Activated CD8-positive, alpha-beta T cell treated with anti-CD3 and anti-CD28 coated beads for 36 hours (primary cell): ENCODE measurements around the gene NBL1. TPM values are rescaled to one million over a fixed set of nuclear protein-coding genes. Genes with fewer than 3 reads are reported as not detected.
A peak's percentile ranks its signal among the peaks of the same experiment; 100 is the strongest.

ENCODE experiments used
- ATAC-seq: fragments of 200-7000 bp; cut with Tn5 transposase; one replicate; pipeline ENCODE4 v1.10.0; 2021; ENCODE audit warnings: mild to moderate bottlenecking, moderate library complexity
- CTCF ChIA-PET: fragments of 350-600 bp; sonication (Branson Sonifier 250); formaldehyde crosslinking; loops from one replicate; lab custom pipeline; 2021; ENCODE audit warnings: antibody characterized with exemption; lab: Charles Lee
- POLR2A ChIA-PET: fragments of 350-600 bp; sonication (Branson Sonifier 250); formaldehyde crosslinking; loops from one replicate; lab custom pipeline; 2021; ENCODE audit warnings: antibody characterized with exemption; lab: Charles Lee
- DNase-seq: peaks from one replicate; pipeline ENCODE4 v3.0.0-alpha.2; 2020
- H3K27ac Mint-ChIP-seq: one replicate; pipeline ENCODE4 v1.8.0; 2021; ENCODE audit warnings: mild to moderate bottlenecking, mixed read lengths
- H3K27me3 Mint-ChIP-seq: one replicate; pipeline ENCODE4 v1.8.0; 2021; ENCODE audit warnings: mixed read lengths
- H3K36me3 Mint-ChIP-seq: one replicate; pipeline ENCODE4 v1.8.0; 2021; ENCODE audit warnings: low read depth, mixed read lengths
- H3K4me1 Mint-ChIP-seq: one replicate; pipeline ENCODE4 v1.8.0; 2021; ENCODE audit warnings: low read depth, mixed read lengths
- H3K4me3 Mint-ChIP-seq: one replicate; pipeline ENCODE4 v1.8.0; 2021; ENCODE audit warnings: mild to moderate bottlenecking, moderate library complexity, mixed read lengths
- H3K9me3 Mint-ChIP-seq: one replicate; pipeline ENCODE4 v1.8.0; 2021; ENCODE audit warnings: mixed read lengths
- intact Hi-C: fragments of 100-400 bp; cut with micrococcal nuclease; formaldehyde crosslinking; loops from one replicate; pipeline ENCODE4 v1.10.0; 2022
- total RNA-seq, 2 experiments: library from RNA; stranded (reverse); gene quantifications; one replicate each; pipeline ENCODE4 v1.2.3, GENCODE V29; 2021
- TF ChIP-seq, protein P1 (sequence below): fragments of 200-600 bp; IDR thresholded peaks from one replicate; pipeline ENCODE4 v1.8.0; 2022; ENCODE audit warnings: antibody characterized with exemption, mild to moderate bottlenecking

The NBL1 gene
- total RNA-seq, 2 experiments from 2014 or later: 27.0 to 27.6 TPM

- DNase-seq: peak; percentile 51
- intact Hi-C loops: loop anchor here (5.0 kb wide), 1 partner anchor 51 kb away; a partner anchor contains a TSS
- CTCF ChIA-PET: interaction anchor here (0.7 to 2.0 kb wide), 5 partner anchors 12 to 274 kb away, joined by 3 to 8 read pairs (median 3); no protein-coding TSS in a partner anchor
- no peak for ATAC-seq
- H3K9me3 Mint-ChIP-seq: no peaks in the 10 kb centered on the region
- no peak overlapping the region for H3K27ac Mint-ChIP-seq
- TF ChIP-seq, protein P1, sequence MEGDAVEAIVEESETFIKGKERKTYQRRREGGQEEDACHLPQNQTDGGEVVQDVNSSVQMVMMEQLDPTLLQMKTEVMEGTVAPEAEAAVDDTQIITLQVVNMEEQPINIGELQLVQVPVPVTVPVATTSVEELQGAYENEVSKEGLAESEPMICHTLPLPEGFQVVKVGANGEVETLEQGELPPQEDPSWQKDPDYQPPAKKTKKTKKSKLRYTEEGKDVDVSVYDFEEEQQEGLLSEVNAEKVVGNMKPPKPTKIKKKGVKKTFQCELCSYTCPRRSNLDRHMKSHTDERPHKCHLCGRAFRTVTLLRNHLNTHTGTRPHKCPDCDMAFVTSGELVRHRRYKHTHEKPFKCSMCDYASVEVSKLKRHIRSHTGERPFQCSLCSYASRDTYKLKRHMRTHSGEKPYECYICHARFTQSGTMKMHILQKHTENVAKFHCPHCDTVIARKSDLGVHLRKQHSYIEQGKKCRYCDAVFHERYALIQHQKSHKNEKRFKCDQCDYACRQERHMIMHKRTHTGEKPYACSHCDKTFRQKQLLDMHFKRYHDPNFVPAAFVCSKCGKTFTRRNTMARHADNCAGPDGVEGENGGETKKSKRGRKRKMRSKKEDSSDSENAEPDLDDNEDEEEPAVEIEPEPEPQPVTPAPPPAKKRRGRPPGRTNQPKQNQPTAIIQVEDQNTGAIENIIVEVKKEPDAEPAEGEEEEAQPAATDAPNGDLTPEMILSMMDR: no peak
- H3K4me1 Mint-ChIP-seq: peaks cover 27% of the 10 kb centered on the region
- H3K27me3 Mint-ChIP-seq: no peaks in the 10 kb centered on the region
- H3K4me3 Mint-ChIP-seq: no peak overlapping the region
- no peaks in the 10 kb centered on the region for H3K36me3 Mint-ChIP-seq
- POLR2A ChIA-PET: no interaction called here
These were observed 4.6 kb downstream of the NBL1 start for GRCh38 chr1:19648689-19649088.

- DNase-seq: no peak
- no peak overlapping the region for H3K4me3 Mint-ChIP-seq
- peaks cover 29% of the 10 kb centered on the region for H3K4me1 Mint-ChIP-seq
- ATAC-seq: no peak
- POLR2A ChIA-PET: interaction anchor here (0.9 to 1.0 kb wide), 2 partner anchors 53 to 163 kb away, joined by 4 to 5 read pairs; a partner anchor contains a TSS
- TF ChIP-seq, protein P1: no peak
- intact Hi-C loops: loop anchor here (10.0 kb wide), 2 partner anchors 306 to 386 kb away; no protein-coding TSS in a partner anchor
- no peaks in the 10 kb centered on the region for H3K36me3 Mint-ChIP-seq
- CTCF ChIA-PET: interaction anchor here (0.6 to 2.4 kb wide), 17 partner anchors 9 to 316 kb away, joined by 3 to 19 read pairs (median 3); no protein-coding TSS in a partner anchor
- no peaks in the 10 kb centered on the region for H3K9me3 Mint-ChIP-seq
- no peak overlapping the region for H3K27ac Mint-ChIP-seq
- H3K27me3 Mint-ChIP-seq: no peaks in the 10 kb centered on the region
These were observed 6.5 kb downstream of the NBL1 start for GRCh38 chr1:19650416-19651140.

- DNase-seq (peak; percentile 68), ATAC-seq (peak; percentile 69)
- TF ChIP-seq, protein P1: peak; percentile 52
- CTCF ChIA-PET: interaction anchor here (0.6 to 2.4 kb wide), 18 partner anchors 9 to 317 kb away, joined by 3 to 19 read pairs (median 3); no protein-coding TSS in a partner anchor
- Mint-ChIP-seq H3K36me3 (no peaks in the 10 kb centered on the region), H3K27ac (no peak overlapping the region), H3K4me3 (no peak overlapping the region), H3K9me3 (no peaks in the 10 kb centered on the region), H3K4me1 (peaks cover 25% of the 10 kb centered on the region), H3K27me3 (no peaks in the 10 kb centered on the region)
- intact Hi-C loops: loop anchor here (10.0 kb wide), 2 partner anchors 306 to 386 kb away; no protein-coding TSS in a partner anchor
- POLR2A ChIA-PET: interaction anchor here (0.9 to 1.0 kb wide), 2 partner anchors 54 to 164 kb away, joined by 4 to 5 read pairs; a partner anchor contains a TSS
These were observed 7.1 kb downstream of the NBL1 start for GRCh38 chr1:19651141-19651737.

DNA sequence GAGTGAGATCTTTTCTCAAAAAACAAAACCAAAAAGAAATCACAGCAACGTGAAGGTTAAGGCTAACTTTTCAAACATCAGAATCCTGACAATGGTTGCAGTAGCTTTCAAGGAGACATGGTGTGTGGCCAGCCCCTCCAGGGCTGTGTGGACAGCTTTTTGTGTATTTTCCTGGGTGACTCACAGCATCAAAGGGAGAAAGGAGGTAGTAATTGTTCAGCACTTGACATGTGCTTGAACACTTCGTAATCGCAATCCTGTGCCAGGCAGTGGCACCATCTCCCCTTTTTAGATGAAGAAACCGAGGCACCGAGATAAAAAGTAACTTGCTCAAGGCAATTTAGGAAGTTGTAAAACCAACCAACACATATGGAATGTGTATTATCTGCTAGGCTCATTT, 10.3 kb downstream of the NBL1 start:
- TF ChIP-seq, protein P1: no peak
- ChIA-PET CTCF (interaction anchor here (0.6 to 2.9 kb wide), 58 partner anchors 9 to 564 kb away, joined by 3 to 26 read pairs (median 4); partner anchors contain the start of gene NBL1), POLR2A (no interaction called here)
- Mint-ChIP-seq H3K27ac (no peak overlapping the region), H3K9me3 (no peaks in the 10 kb centered on the region), H3K4me1 (peaks cover 14% of the 10 kb centered on the region), H3K27me3 (no peaks in the 10 kb centered on the region), H3K4me3 (no peak overlapping the region), H3K36me3 (no peaks in the 10 kb centered on the region)
- ATAC-seq: no peak
- DNase-seq: no peak
- intact Hi-C loops: loop anchor here (10.0 kb wide), 2 partner anchors 310 to 390 kb away; no protein-coding TSS in a partner anchor
